GM12874 (cell line): ENCODE results near the gene ABCA7.

Experiments used
- TF ChIP-seq, protein P1 (sequence below): IDR thresholded peaks from 2 replicates; pipeline ENCODE4 v1.5.1; 2011; ENCODE audit warnings: low read depth, mild to moderate bottlenecking, control low read depth, low read length, moderate library complexity; ENCODE audit not compliant: insufficient read depth

The ABCA7 gene

DNA sequence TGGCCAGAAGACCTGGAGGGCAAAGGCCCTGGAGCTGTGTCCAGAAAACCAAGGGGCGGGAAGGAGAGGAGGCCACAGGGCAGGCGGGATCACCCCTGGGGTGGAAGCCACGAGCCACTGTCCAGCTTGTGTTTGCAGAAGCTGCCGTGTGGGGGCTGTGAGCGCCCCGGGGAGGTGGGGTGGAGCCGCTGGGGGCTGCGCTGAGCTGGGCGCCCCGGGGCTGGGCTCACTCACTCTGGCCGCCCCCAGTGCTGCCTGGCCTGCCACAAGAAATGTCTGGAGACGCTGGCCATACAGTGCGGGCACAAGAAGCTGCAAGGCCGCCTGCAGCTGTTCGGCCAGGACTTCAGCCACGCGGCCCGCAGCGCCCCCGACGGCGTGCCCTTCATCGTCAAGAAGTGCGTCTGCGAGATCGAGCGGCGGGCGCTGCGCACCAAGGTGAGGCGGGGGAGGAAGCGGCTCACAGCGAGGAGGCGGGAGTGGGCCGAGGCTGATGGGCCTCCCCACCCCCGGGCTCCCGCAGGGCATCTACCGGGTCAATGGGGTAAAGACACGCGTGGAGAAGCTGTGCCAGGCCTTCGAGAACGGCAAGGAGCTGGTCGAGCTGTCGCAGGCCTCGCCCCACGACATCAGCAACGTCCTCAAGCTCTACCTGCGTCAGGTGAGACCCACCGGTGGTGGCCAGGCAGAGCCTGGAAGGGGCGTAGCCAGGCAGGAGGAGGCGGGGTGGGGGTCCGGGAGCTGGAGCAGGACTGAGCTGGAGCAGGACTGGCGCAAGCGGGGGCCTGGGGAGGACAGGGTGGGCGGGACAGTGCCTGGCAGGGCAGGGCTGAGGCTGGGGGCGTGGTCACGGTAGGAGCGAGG lies 41.6 kb downstream of the ABCA7 start:
- TF ChIP-seq, protein P1, sequence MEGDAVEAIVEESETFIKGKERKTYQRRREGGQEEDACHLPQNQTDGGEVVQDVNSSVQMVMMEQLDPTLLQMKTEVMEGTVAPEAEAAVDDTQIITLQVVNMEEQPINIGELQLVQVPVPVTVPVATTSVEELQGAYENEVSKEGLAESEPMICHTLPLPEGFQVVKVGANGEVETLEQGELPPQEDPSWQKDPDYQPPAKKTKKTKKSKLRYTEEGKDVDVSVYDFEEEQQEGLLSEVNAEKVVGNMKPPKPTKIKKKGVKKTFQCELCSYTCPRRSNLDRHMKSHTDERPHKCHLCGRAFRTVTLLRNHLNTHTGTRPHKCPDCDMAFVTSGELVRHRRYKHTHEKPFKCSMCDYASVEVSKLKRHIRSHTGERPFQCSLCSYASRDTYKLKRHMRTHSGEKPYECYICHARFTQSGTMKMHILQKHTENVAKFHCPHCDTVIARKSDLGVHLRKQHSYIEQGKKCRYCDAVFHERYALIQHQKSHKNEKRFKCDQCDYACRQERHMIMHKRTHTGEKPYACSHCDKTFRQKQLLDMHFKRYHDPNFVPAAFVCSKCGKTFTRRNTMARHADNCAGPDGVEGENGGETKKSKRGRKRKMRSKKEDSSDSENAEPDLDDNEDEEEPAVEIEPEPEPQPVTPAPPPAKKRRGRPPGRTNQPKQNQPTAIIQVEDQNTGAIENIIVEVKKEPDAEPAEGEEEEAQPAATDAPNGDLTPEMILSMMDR: no peak

DNA sequence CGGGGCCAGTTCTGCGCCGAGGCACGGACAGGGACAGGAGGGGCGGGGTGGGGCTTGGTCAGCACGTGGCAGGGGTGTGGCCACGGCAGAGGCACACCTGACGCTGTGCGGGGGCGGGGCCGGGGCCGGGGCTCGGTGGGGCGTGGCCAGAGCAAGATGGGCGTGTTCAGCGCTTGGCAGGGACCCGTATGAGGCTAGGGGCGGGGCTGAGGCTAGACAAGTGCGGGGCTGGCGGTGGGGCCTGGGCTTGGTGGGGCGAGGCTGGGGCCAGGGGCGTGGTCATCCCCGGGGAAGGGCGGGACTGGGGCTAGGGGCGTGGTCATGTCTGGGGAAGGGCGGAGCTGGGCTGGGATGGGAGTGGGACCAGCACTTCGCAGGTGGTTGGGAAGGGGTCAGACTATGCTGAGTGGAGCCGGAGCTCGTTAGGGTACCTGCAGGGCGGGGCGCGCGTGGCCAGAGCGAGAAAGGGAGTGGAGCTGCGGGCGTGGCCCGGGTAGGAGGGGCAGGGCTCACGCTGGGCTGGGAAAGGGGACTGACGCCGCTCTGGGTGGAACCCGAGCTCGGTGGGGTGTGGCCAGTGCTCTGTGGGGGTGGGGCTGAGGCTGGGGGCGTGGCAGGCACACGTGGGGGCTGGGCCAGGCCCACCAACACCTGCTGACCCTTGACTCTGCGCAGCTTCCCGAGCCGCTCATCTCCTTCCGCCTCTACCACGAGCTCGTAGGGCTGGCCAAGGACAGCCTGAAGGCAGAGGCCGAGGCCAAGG lies 42.4 kb downstream of the ABCA7 start:
- TF ChIP-seq, protein P1: no peak

DNA sequence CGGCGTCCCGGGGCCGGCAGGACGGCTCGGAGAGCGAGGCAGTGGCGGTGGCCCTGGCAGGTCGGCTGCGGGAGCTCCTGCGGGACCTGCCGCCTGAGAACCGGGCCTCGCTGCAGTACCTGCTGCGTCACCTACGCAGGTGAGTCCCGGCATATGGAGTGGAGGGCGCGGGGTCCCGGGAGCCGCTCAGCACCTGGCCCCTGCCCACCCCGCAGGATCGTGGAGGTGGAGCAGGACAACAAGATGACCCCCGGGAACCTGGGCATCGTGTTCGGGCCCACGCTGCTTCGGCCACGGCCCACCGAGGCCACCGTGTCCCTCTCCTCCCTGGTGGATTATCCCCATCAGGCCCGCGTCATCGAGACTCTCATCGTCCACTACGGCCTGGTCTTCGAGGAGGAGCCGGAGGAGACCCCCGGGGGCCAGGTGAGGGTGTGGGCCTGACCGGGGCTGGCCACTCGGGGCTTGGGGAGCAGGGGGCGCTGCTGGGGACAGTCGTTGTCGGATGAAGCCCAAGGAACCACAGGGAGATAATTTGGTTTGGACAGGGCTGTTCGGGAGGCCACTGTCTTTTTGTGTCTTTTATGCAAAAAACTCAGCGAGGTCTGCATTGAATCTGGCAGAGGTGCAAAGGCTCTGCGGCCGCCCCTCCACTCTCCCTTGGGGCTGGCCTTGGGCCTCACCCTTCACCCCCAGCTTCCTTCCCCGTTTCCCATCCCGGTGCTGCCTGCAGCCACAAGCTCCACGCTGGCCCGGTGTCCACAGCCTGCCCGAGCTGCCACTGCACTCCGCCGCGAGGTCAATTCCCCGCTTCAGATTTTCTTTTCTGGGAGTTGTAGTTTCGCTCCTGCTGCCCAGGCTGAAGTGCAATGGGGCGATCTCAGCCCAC lies 43.3 kb downstream of the ABCA7 start:
- TF ChIP-seq, protein P1: no peak

DNA sequence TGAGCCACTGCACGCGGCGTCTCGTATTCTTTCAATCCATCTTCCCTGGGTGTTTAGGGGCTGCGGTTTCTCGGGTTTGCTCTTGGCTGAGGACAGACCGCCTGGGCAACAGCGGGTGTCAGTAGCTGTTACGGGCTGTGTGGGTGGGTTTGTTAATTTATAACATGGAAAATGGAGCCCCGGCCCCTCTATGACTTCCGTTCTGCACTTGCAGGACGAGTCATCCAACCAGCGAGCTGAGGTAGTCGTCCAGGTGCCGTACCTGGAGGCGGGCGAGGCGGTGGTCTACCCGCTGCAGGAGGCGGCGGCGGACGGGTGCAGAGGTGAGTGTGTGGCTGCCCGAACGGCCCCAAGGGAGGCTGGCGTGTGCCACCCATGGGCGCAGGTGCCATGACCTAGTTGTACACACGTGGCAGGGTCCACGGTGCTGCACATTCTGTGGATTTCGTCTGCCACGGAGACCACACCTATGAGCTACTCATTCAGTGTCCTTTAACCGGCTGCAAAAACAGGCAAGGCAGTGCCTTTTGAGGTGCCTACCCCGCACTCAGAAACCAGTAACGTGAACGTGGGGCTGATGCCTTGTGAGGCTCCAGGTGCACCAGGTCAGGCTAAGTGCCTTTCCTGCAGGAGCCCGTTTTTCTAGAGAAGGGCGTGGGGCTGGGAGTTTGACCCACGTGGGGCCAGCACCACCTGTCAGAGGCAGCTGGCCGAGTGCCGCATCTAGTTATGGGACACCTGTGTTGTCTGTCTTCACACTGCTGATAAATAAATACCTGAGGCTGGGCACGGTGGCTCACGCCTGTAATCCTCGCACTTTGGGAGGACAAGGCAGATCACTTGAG lies 44.3 kb downstream of the ABCA7 start:
- TF ChIP-seq, protein P1: no peak

DNA sequence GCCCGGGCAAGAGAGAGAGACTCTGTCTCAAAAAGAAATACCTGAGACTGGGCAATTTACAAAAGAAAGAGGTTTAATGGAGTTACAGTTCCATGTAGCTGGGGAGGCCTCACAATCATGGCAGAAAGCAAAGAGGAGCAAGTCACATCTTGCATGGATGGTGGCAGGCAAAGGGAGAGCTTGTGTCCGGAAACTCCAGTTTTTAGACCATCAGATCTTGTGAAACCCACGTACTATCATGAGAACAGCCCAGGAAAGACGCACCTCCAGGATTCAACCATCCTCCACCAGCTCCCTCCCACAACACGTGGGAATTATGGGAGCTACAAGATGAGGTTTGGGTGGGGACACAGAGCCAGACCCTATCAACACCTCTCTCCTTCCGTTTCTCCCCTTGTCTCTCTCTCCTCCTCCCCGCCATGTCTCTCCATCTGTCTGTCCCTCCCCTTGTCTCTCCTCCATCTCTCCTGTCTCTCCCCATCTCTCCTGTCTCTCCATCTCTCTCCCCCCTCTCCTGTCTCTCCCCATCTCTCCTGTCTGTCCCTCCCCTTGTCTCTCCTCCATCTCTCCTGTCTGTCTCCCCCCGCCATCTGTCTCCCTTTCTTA lies 45.2 kb downstream of the ABCA7 start:
- TF ChIP-seq, protein P1: no peak

DNA sequence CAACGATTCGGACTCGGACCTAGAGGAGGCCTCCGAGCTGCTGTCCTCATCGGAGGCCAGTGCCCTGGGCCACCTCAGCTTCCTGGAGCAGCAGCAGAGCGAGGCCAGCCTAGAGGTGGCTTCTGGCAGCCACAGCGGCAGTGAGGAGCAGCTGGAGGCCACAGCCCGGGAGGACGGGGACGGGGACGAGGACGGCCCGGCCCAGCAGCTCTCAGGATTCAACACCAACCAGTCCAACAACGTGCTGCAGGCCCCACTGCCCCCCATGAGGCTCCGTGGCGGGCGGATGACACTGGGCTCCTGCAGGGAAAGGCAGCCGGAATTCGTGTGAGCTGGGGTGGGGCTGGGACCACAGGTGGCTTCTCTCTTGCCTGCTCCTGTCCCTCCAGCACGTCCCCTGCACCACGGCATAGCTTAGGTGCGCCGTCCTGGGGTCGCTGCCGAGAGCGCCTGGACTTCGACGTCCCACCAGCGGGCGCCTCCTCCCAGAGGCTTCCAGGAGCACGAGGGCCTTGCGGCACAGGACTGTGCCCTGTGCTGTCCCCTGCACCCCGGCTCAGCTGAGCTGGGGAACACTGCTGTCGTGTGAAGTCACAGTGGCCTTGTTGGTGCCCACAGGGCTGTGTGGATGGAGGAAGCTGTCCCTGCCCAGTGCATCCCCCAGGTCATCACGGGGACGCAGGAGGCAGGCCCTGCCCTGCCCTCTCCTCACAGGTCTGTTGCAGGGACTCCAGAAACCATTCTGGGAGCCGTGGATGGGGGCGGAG lies 46.0 kb downstream of the ABCA7 start:
- TF ChIP-seq, protein P1: no peak
